ENCODE data around the gene PRKAB1.

- TF ChIP-seq CTCF (IDR thresholded peaks at IDR 0.05) (no peak), POLR2AphosphoS5 (IDR thresholded peaks at IDR 0.05; ENCODE audit: low read depth, low read length) (no peak), SIN3A (IDR thresholded peaks at IDR 0.05; ENCODE audit: borderline replicate concordance, insufficient read depth, low read depth, low read length) (no peak), REST (IDR thresholded peaks at IDR 0.05; ENCODE audit: insufficient read depth in 1 of 2, low read depth in 2 of 2, low read length in 1 of 2) (no peak), TCF7L2 (IDR thresholded peaks at IDR 0.05; ENCODE audit: low read depth, low read length) (no peak)
Measured at GRCh38 chr12:119679490-119679889, 11.6 kb downstream of the PRKAB1 start.

Data from Panc1 (cell line).